Measurements from ENCODE around the gene KLHL24. TPM values are rescaled to one million over a fixed set of nuclear protein-coding genes. Genes with fewer than 3 reads are reported as not detected.
A peak's percentile ranks its signal among the peaks of the same experiment; 100 is the strongest.

The KLHL24 gene
- total and polyA plus RNA-seq, 7 donors, result 3.3 to 162 (median 77.8) TPM

- intact Hi-C loops (cut with DNase I), result no loop called here
- Histone ChIP-seq H3K27me3 (ENCODE audit: insufficient read depth in 3 of 3, low read length in 2 of 3) (no peaks in the 10 kb centered on the region), H3K36me3 (ENCODE audit: insufficient read depth in 1 of 2, low read depth in 1 of 2) (no peaks in the 10 kb centered on the region), H3K4me3 (no peak overlapping the region), H3K4me1 (no peaks in the 10 kb centered on the region), H3K9me3 (no peaks in the 10 kb centered on the region), H3K27ac (no peak overlapping the region)
- DNase-seq, result no peak
- ATAC-seq, result no peak
- 72 to 87% (median 79%) methylated on average over 11 of the region's 11 CpGs for WGBS, 3 donors
- TF ChIP-seq CTCF (IDR thresholded peaks at IDR 0.05), result no peak
Observed at GRCh38 chr3:183690402-183690995, 55.1 kb downstream of the KLHL24 start.

GRCh38 chr3:183692436-183692835 lies 57.0 kb downstream of the KLHL24 start:
- no peak for TF ChIP-seq CTCF (IDR thresholded peaks at IDR 0.05)
- no peak overlapping the region for H3K4me3 ChIP-seq
- no peak overlapping the region for H3K27ac ChIP-seq
- no peaks in the 10 kb centered on the region for H3K36me3 ChIP-seq (ENCODE audit: insufficient read depth in 1 of 2, low read depth in 1 of 2)
- 91 to 94% (median 91%) methylated on average over 10 of the region's 10 CpGs for WGBS, 3 donors
- no peaks in the 10 kb centered on the region for H3K4me1 ChIP-seq
- ATAC-seq (no peak), DNase-seq (no peak)
- H3K9me3 ChIP-seq, result no peaks in the 10 kb centered on the region
- no peaks in the 10 kb centered on the region for H3K27me3 ChIP-seq (ENCODE audit: insufficient read depth in 3 of 3, low read length in 2 of 3)
- intact Hi-C loops (cut with DNase I), result no loop called here

GRCh38 chr3:183695569-183696364 lies 60.3 kb downstream of the KLHL24 start:
- Histone ChIP-seq H3K27me3 (ENCODE audit: insufficient read depth in 3 of 3, low read length in 2 of 3) (no peaks in the 10 kb centered on the region), H3K4me1 (peaks cover 18% of the 10 kb centered on the region), H3K36me3 (ENCODE audit: insufficient read depth in 1 of 2, low read depth in 1 of 2) (no peaks in the 10 kb centered on the region), H3K27ac (no peak overlapping the region), H3K4me3 (no peak overlapping the region), H3K9me3 (no peaks in the 10 kb centered on the region)
- WGBS, 3 donors, result 74 to 93% (median 82%) methylated on average over 7 of the region's 7 CpGs
- TF ChIP-seq CTCF (IDR thresholded peaks at IDR 0.05), result no peak
- intact Hi-C loops (cut with DNase I), result no loop called here
- ATAC-seq (no peak), DNase-seq (no peak)

GRCh38 chr3:183697123-183697609 lies 61.7 kb downstream of the KLHL24 start:
- peak overlapping the region; percentile 99 for H3K4me3 ChIP-seq
- TF ChIP-seq CTCF (IDR thresholded peaks at IDR 0.05), result no peak
- H3K9me3 ChIP-seq, result no peaks in the 10 kb centered on the region
- intact Hi-C loops (cut with DNase I), result no loop called here
- H3K27ac ChIP-seq, result peak overlapping the region; percentile 91
- H3K27me3 ChIP-seq (ENCODE audit: insufficient read depth in 3 of 3, low read length in 2 of 3), result no peaks in the 10 kb centered on the region
- no peaks in the 10 kb centered on the region for H3K36me3 ChIP-seq (ENCODE audit: insufficient read depth in 1 of 2, low read depth in 1 of 2)
- H3K4me1 ChIP-seq, result peaks cover 26% of the 10 kb centered on the region
- WGBS, 3 donors, result 34 to 38% (median 34%) methylated on average over 4 of the region's 4 CpGs
- no peak for DNase-seq
- peak in 2 of 4 donors; percentile 2 to 32 for ATAC-seq
